NCI-H128 (cell line): Measurements from ENCODE around the gene RASAL1.

Source experiments
- DNase-seq: peaks from one replicate; lab custom pipeline; 2025; ENCODE audit not compliant: unreplicated experiment; lab: John Stamatoyannopoulos, UW

Gene RASAL1

GRCh38 chr12:113162102-113163029, 26.8 kb upstream of the RASAL1 start:
- no peak for DNase-seq

- DNase-seq: peak; percentile 58
Measured at GRCh38 chr12:113161415-113162016, 26.0 kb upstream of the RASAL1 start.

- DNase-seq: no peak
Measured at GRCh38 chr12:113159937-113160336, 24.4 kb upstream of the RASAL1 start.

- DNase-seq: no peak
Measured at GRCh38 chr12:113158439-113159203, 23.1 kb upstream of the RASAL1 start.

GRCh38 chr12:113157218-113157859, 21.8 kb upstream of the RASAL1 start:
- no peak for DNase-seq

GRCh38 chr12:113155646-113156045, 20.1 kb upstream of the RASAL1 start:
- DNase-seq: no peak

- no peak for DNase-seq
Measured at GRCh38 chr12:113155060-113155459, 19.5 kb upstream of the RASAL1 start.

- DNase-seq: no peak
Measured at GRCh38 chr12:113154351-113154973, 18.9 kb upstream of the RASAL1 start.

- peak; percentile 46 for DNase-seq
Measured at GRCh38 chr12:113152835-113153814, 17.6 kb upstream of the RASAL1 start.

GRCh38 chr12:113152196-113152834, 16.8 kb upstream of the RASAL1 start:
- DNase-seq: no peak

- DNase-seq: no peak
Measured at GRCh38 chr12:113151655-113152054, 16.1 kb upstream of the RASAL1 start.

GRCh38 chr12:113149361-113150150, 14.0 kb upstream of the RASAL1 start, which contains the start of gene CFAP73:
Gene CFAP73 (plus strand): TSS chr12:113149724. CDS start chr12:113149858, 134 bp downstream.
- no peak for DNase-seq

GRCh38 chr12:113146999-113147398, 11.4 kb upstream of the RASAL1 start:
- DNase-seq: no peak

GRCh38 chr12:113145720-113146551, 10.4 kb upstream of the RASAL1 start:
- no peak for DNase-seq

GRCh38 chr12:113144806-113145205, 9.2 kb upstream of the RASAL1 start:
- DNase-seq: no peak

- DNase-seq: no peak
Measured at GRCh38 chr12:113143959-113144358, 8.4 kb upstream of the RASAL1 start.

- DNase-seq: no peak
Measured at GRCh38 chr12:113142886-113143332, 7.3 kb upstream of the RASAL1 start.
